NCI-H2107 treated with DMSO at 0.1 percent for 48 hours (cell line): ENCODE measurements around the gene MOB1A.
A peak's percentile ranks its signal among the peaks of the same experiment; 100 is the strongest.
"Not testable (repeated sequence)": the region's sequence is repeated elsewhere in the genome, so short reads cannot be mapped to it uniquely, and the experiment has no call there.

Source experiments
- DNase-seq: peaks from one replicate; lab custom pipeline; 2025; ENCODE audit not compliant: unreplicated experiment; lab: John Stamatoyannopoulos, UW

Gene MOB1A

GRCh38 chr2:74178211-74179062 lies at the start of gene MOB1A:
Gene MOB1A, minus strand, starts transcription at chr2:74178879. Its CDS starts 205 bp downstream, at chr2:74178674.
- DNase-seq = peak; percentile 95

GRCh38 chr2:74227646-74228045 lies 49.0 kb upstream of the MOB1A start:
- DNase-seq = no peak

GRCh38 chr2:74226648-74227213 lies 48.1 kb upstream of the MOB1A start:
- no peak for DNase-seq

GRCh38 chr2:74225698-74226459 lies 47.2 kb upstream of the MOB1A start:
- DNase-seq = no peak

GRCh38 chr2:74223941-74224770 lies 45.5 kb upstream of the MOB1A start:
- no peak for DNase-seq

GRCh38 chr2:74222300-74222650 lies 43.6 kb upstream of the MOB1A start:
- no peak for DNase-seq

GRCh38 chr2:74221604-74222299 lies 43.1 kb upstream of the MOB1A start:
- no peak for DNase-seq

- DNase-seq = no peak
Observed at GRCh38 chr2:74221091-74221490, 42.4 kb upstream of the MOB1A start.

- no peak for DNase-seq
Observed at GRCh38 chr2:74219846-74220486, 41.3 kb upstream of the MOB1A start.

GRCh38 chr2:74216642-74217041 lies 38.0 kb upstream of the MOB1A start:
- DNase-seq = no peak

- not testable (repeated sequence) for DNase-seq
Observed at GRCh38 chr2:74215771-74216170, 37.1 kb upstream of the MOB1A start.

- DNase-seq = no peak
Observed at GRCh38 chr2:74212702-74213410, 34.2 kb upstream of the MOB1A start.

GRCh38 chr2:74206180-74206688 lies 27.6 kb upstream of the MOB1A start:
- peak; percentile 29 for DNase-seq

- peak; percentile 13 for DNase-seq
Observed at GRCh38 chr2:74205596-74205995, 26.9 kb upstream of the MOB1A start.

- no peak for DNase-seq
Observed at GRCh38 chr2:74205113-74205512, 26.4 kb upstream of the MOB1A start.

GRCh38 chr2:74204436-74204835 lies 25.8 kb upstream of the MOB1A start:
- no peak for DNase-seq

GRCh38 chr2:74201596-74201995 lies 22.9 kb upstream of the MOB1A start:
- no peak for DNase-seq

GRCh38 chr2:74201196-74201595 lies 22.5 kb upstream of the MOB1A start:
- no peak for DNase-seq

- DNase-seq = no peak
Observed at GRCh38 chr2:74199871-74200305, 21.2 kb upstream of the MOB1A start.
